ENCODE measurements around the gene ZNF554.

Gene ZNF554

GRCh38 chr19:2834294-2834871 is 14.7 kb downstream of the ZNF554 start:
- DNase-seq, result no peak

GRCh38 chr19:2837430-2837829 is 17.8 kb downstream of the ZNF554 start:
- DNase-seq, result no peak

GRCh38 chr19:2840794-2841791 is 21.4 kb downstream of the ZNF554 start, which contains the start of gene ZNF555:
ZNF555 (plus strand) TSS chr19:2841475; CDS start chr19:2841573, 98 bp downstream.
- DNase-seq, result peak; percentile 99

- DNase-seq, result no peak
Measured at GRCh38 chr19:2841855-2842574, 22.3 kb downstream of the ZNF554 start.

- no peak for DNase-seq
Measured at GRCh38 chr19:2845107-2845506, 25.4 kb downstream of the ZNF554 start.

GRCh38 chr19:2846180-2846894 is 26.7 kb downstream of the ZNF554 start:
- no peak for DNase-seq

- DNase-seq, result no peak
Measured at GRCh38 chr19:2847507-2847906, 27.8 kb downstream of the ZNF554 start.

GRCh38 chr19:2848616-2849015 is 28.9 kb downstream of the ZNF554 start:
- no peak for DNase-seq

GRCh38 chr19:2850256-2850925 is 30.7 kb downstream of the ZNF554 start:
- no peak for DNase-seq

- DNase-seq, result no peak
Measured at GRCh38 chr19:2852598-2852997, 32.9 kb downstream of the ZNF554 start.

- no peak for DNase-seq
Measured at GRCh38 chr19:2853015-2853606, 33.4 kb downstream of the ZNF554 start.

- DNase-seq, result no peak
Measured at GRCh38 chr19:2854849-2855248, 35.2 kb downstream of the ZNF554 start.

GRCh38 chr19:2856457-2857050 is 36.9 kb downstream of the ZNF554 start:
- DNase-seq, result no peak

GRCh38 chr19:2858864-2859263 is 39.2 kb downstream of the ZNF554 start:
- no peak for DNase-seq

- DNase-seq, result no peak
Measured at GRCh38 chr19:2863816-2864215, 44.1 kb downstream of the ZNF554 start.

GRCh38 chr19:2865334-2866100 is 45.8 kb downstream of the ZNF554 start:
- no peak for DNase-seq

- DNase-seq, result no peak
Measured at GRCh38 chr19:2866495-2867024, 46.9 kb downstream of the ZNF554 start.

GRCh38 chr19:2867025-2867991 is 47.6 kb downstream of the ZNF554 start, which contains the start of gene ZNF556:
ZNF556 (plus strand) TSS chr19:2867335; CDS start chr19:2867422, 87 bp downstream.
- no peak for DNase-seq

GRCh38 chr19:2869618-2870017 is 50.0 kb downstream of the ZNF554 start:
- DNase-seq, result no peak
